ENCODE measurements around the gene ANXA2.
"Not testable (repeated sequence)": the region's sequence is repeated elsewhere in the genome, so short reads cannot be mapped to it uniquely, and the experiment has no call there.

The ANXA2 gene

GRCh38 chr15:60338810-60339209 is 59.0 kb downstream of the ANXA2 start:
- DNase-seq, result no peak

GRCh38 chr15:60337076-60337475 is 60.7 kb downstream of the ANXA2 start:
- DNase-seq, result no peak

GRCh38 chr15:60335296-60335695 is 62.5 kb downstream of the ANXA2 start:
- DNase-seq, result not testable (repeated sequence)

GRCh38 chr15:60328852-60329443 is 68.8 kb downstream of the ANXA2 start:
- DNase-seq, result no peak

DNA sequence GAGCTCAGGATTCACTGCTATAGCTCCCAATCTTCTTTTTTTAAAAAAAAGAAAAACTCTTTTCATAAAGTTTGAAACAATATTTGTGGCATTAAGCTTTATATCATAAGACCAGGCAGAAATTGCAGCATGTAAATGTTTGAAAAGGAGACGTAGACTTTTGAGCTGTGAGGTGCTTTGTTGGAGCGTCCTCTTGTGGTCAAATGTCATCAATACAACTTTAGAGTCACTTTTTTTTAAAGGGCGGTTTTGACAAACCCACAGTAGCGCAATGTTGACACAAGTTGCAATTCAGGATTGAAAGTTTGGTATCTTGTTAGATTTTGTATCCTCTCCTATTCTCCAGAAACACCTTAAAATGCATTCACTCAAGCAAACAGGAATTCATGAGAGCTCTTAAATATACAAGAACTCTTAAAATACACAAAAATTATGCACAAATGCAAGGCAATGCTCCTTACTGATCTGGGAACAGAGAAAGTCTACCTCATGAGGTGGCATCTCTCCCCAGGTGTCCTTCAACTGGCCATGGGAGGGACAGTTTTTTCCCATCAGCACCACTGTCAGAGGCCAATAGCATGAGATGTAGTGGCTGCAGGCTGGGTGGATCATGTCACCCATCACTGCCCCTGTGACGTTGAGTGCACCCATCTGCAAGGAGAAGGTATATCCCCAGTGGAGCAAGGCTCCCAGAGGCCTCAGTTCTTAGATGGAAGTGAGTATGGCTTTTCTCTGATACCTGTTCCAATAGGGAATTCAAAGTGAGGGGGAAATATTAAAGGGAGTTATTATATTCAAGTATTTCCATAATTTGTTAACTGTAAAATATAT is 70.7 kb downstream of the ANXA2 start:
- peak; percentile 31 for DNase-seq

DNA sequence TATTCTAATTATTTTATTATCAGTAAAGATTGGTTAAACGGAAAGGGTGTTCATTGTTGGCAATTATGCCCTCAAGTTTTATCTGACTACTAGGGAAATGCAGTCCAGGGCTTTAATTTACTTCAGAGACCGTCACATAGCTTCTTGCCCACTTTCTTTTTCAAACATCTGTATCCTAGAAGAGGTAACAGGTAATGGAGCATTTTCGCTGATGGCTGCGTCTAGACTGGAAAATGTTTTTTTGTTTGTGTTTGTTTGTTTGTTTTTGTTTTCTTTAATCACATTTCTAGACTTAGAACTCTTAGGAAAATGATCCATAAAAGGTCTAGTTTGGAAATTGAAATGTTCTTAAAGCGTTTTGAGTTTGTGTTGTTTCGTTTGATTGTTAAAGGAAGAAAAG is 71.4 kb downstream of the ANXA2 start:
- DNase-seq, result no peak

- DNase-seq, result no peak
These were observed 71.9 kb downstream of the ANXA2 start for GRCh38 chr15:60325905-60326304.

DNA sequence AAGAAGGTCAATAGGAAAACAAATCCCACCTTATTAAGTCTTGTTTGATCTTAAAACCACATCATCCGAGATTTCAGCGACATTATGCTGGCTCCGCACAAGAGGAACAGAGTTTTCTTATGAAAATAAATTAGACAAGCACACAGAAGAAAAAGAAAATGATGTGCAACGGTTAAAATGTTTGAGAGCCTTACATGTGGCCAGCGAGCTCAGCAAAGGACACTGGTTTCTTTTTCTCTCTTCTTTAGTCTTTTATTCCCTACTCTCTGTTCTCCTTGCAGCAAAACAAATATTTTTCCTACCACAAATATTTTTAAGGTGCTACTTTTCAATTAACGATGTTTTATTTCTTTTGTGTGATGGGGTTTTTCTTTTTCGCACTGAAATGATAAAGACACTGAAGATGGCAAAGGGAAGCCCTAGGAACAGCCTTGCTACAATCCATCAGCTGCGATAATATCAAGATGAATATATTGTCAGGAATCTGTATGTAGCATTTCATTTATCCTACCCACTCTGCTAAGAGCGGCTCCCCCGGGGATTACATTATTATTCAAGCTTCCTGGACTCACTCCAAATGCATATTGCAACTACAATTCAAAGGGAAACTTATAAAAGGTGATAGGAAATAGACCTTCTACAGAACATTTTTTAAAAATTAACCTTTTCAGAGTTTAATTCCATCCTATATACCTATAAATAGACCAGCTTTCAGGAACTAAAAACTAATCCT is 72.9 kb downstream of the ANXA2 start:
- DNase-seq, result no peak

GRCh38 chr15:60323322-60323721 is 74.5 kb downstream of the ANXA2 start:
- DNase-seq, result no peak

GRCh38 chr15:60320365-60320764 is 77.4 kb downstream of the ANXA2 start:
- DNase-seq, result no peak

- no peak for DNase-seq
These were observed 79.4 kb downstream of the ANXA2 start for GRCh38 chr15:60318216-60318867.

GRCh38 chr15:60316961-60317360 is 80.8 kb downstream of the ANXA2 start:
- no peak for DNase-seq

DNA sequence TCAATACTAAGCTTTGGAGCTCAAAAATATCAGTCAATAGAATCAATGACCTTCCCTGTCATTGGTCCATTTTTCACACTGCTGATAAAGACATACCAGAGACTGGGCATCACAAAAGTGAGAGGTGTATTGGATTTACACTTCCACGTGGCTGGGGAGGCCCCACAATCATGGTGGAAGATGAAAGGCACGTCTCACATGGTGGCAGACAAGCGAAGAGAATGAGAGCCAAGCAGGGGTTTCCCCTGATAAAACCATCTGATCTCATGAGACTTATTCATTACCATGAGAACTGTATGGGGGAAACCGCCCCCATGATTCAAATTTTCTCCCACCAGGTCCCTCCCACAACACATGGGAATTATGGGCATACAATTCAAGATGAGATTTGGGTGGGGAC is 81.9 kb downstream of the ANXA2 start:
- no peak for DNase-seq

- DNase-seq, result no peak
These were observed 83.9 kb downstream of the ANXA2 start for GRCh38 chr15:60313906-60314305.

DNA sequence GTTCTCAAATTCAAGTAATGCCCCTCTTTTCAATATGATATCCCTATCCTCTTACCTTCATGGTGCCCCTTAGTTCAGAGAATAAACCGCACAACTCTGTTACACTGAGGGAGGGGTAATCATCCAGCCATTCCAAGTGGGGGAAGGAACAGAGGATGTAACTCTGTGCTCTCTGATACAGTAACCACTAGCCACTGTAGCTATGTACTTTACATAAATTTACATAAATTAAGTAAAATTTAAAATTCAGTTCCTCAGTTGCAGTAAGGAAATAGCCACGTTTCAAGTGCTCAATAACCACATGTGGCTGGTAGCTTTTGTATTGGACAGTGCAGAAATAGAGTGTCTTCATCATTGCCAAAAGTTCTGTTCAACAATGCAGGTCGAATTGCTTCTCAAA is 90.8 kb downstream of the ANXA2 start:
- DNase-seq, result no peak

DNA sequence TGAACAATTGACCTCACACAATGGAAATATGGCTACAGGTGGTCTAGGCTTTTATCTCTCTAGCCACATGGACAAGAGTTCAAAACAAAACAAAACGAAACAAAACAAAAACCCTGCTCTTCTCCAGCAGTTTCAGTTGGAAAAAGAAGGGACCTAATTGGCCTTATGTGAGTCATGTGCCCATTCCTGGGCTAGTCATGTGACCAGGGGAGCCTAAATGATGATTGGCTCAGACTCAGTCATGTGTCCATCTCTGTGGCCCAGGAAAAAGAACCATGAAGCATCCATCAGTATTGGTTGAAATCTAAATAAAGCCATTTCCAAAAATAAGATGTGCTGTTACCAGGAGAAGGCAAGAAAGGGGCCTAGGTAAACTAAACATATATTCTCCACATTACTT is 96.8 kb downstream of the ANXA2 start:
- DNase-seq, result no peak

DNA sequence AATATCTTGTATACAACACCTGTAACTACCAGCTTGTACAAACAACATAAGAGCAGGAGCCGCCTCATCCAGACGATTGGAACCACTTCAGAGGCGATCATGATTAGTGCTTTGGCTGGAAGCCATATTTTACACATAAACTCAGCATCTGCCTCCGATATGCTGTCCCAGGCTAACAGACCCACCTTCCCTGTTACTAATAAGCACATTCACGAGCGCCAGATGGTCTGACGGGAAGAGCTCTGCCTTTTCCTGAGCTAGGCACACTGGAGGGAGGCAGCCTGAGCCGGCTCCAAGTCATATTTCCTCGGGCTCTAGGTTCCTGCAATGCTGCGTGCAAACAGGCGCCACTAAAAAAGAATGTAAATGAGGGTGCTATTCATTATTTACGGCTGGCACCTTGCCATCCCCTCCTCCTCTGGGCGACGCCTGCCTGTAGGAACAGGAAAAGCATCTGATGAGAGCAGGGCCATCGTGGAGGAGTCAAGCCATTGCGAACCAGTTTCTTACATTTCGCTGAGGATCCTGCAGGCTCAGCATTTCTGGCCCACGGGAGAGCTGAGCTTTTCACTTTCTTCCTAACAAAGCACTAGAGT is 98.2 kb downstream of the ANXA2 start:
- no peak for DNase-seq

All from GDM1 (cell line).